HG03378 (cell line): ENCODE data around the gene NAPA.

Experiments used
- ATAC-seq: cut with Tn5 transposase; IDR thresholded peaks from one replicate; pipeline ENCODE4 v1.9.1; 2021; ENCODE audit warnings: mild to moderate bottlenecking, moderate library complexity; ENCODE audit not compliant: unreplicated experiment

NAPA gene

DNA sequence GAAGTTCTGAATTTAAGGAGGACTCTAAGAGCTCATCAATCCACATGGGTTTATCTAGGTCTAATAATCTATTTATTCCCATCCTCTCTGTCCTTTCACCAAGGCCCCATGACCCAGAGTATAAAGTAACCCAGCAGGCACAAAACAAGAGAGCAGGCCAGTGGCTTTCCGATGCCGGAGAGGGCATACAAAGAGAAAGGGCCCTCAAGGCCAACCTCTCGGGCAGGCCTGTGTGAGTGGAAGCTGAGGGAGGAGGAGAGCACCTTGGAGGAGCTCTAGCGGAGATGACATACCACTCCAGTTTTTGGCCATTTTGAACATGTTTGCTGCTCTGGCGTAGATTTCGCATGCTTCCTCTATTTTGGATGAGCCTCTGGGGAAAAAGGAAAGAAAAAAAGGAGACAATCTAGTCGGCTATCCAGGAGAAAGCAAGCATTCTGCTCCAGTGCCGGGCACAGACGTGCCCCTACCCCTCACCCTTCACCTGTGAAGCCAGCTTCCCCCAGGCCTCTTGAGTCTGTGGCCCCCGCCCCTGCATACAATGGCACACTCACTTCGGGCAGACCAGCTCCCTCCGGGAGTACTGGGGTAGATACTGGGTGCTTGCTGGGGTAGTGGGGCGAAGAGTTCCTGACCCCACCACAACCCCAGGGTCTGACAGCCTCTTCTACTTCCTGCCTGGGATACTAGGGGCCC is 11.6 kb downstream of the NAPA start:
- no peak for ATAC-seq

DNA sequence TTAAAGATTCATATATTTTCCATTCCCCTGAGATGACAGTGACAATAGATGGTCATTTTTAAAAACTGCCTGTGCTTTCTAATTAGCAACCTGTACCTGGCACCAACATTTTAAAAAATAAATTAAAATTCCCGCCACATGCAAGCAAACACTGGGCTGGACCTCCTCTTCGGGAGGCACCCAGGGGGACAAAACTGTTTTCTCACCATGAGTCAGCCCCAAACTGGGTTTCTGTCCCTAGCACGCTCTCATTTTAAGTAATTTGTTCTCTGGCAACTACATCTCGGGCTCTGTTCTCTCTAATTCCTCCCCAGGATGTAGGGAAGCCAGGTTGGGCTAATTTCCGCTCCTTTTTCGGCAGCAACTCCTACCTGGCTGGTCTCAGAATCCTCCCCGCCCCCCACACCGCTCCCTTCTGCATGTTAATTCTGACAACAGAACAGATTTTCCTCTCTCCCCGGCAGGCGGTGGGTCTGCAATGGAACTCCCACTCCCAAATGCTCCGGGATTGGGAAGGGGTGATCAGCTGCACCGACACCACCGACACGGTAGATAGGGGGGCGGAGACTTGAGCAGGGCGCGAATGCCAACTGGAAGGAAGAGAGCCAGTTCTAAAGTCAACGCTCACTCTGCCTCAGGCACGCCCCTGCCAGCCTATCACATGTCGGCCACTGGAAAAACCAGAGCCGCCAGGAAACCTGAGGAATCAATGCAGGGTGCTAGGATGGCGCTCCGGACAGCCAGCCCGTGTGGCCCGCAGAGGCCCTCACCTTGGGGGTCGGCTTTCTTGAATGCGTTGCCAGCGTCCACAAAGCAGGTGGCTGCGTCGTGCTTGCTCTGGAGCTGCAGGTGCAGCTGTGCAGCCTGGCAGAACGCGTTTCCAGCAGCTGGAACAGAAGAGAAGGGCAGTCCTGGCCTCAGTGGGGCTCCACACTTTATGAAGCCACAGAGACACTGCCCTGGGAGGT is 14.7 kb downstream of the NAPA start:
- ATAC-seq, result no peak

DNA sequence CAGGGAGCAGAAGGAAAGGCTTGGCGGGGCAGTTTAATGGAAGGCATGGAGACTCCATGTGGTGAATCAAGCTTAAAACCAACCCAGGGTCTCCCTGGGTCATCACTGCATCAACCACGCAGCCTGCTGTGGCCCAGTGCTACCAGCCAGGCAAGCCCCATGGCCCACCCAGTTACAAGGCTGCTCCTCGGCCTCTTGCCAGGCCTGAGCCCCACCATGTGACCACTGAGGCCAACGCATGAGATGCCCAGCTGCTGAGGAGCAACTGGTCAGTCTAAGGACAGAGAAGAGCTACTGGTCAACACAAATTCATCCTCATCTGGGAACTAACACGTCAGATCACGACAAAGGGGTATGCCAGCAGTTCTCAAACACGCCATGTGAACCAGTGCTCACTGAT is 15.5 kb downstream of the NAPA start:
- ATAC-seq, result no peak

DNA sequence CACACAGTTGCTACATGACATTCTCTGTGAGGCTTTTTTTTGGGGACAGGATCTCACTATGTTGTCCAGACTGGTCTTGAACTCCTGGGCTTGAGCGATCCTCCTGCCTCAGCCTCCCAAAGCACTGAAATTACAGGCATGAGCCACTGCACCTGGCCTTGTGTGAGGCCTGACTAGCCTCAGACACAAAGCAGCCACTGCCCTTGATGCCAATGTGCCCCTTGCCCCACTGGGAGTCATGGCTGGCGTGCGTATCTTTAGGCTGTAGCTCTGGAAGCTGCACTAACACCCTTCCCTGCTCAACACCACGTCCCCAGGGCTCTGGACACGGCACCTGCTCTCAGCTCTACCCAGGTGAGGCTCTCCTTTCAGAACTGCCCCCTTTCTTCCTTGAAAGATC is 16.3 kb downstream of the NAPA start:
- ATAC-seq, result no peak

DNA sequence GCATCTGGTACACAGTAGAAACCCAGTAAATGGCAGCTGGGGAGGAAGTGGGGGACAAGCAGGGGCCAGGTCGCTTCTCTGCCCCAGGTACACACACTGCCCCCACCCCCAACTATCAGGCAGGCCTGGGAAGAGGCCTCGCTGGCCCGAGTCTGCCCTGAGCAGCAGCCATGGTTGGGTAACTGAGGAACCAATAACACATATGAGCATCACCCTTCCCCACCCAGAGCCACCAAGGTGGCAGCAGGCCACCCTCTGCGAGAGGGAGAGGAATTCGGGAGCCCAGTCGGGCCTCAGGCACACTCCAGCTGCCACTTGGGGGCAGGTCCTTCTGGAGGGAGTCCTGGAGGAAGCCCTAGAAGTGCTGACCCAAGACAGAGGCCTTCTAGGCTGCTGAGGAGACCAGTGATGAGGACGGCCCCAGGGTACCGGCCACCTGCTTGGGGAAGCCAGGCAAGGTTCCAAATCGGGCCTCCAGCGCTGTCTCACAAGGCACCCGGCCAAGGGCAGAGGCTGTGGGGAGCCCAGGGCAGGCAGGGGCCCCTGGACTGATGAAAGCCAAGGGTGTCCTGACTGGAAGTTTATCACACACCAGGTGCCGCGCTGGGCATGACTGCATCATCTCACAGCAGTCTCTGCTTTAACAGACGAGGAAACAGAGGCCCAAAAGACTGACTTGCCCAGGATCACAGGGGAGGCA is 16.9 kb downstream of the NAPA start:
- no peak for ATAC-seq

DNA sequence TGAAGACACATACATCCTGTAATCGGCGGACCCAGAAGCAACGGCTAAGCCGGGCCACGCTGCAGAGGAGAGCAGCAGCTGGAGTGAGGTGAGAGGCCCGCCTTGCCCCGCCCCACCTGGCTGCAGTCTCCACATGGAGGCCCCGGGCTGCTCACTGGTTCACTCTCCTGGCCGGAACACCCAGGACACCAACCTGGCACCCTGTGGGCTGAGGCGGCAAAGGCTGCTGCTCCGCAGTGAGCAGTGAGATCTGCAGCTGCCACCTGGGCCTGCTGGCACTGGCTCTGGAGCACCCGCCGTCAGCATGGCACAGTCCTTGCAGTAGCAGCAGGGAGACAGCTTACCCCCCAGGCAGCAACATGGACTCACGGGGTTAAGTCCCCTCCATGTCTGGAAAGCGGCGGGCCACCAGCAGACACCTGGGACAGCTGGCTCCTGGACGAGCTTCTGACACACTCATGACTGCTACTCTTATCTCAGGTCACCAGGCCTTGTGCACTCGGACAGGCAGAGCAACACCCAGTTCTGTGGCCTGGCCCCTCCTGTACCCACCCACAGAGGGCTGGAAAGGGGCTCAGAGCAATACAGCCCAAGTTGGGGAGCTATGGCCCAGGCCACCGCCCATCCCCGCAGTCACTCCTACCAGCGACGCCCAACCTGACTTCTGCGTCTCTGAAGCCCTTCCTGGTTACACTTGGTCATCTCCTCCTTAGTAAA is 17.7 kb downstream of the NAPA start:
- no peak for ATAC-seq

DNA sequence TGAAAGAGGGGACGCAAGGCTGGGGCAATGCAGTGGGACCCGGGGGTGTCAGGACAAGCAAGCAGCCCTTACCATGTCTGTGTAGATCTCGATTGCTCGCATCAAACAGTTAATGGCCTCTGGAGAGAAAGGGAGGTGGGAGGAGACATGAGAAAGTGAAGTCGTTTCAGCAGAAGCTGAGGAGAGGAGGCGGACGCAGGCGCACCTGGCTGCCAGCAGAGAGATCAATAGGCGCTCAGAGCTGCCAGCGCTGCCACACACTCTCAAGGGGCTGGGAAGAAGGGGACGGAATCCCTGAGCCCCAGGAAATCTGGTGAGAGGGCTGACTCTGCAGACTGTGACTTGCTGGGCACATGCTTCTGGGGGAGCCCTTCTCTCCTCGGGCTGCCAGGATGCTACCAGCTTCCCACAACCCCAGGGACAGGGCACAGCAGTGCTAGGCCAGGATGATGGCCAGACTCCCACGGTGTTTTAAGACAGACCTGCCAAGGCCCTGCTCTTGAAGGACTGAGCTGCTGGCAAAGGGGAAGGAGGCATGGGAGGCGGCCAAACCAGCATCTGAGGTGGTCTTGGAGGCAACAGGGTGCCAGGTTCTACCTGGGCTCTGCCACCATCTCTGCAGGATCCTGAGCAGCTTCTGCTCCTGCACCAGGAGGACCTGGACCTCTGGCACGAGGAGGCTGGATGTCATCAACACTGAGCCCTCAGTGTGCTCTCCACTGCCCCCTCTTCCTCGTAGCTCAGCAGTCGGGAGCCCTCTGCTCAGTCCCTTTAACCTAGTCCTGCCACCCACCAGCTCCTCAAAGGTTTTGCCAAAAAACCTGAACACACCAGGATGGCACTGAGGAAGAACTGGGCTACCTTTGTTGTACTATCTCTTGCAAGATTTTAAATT is 19.1 kb downstream of the NAPA start:
- ATAC-seq, result no peak

DNA sequence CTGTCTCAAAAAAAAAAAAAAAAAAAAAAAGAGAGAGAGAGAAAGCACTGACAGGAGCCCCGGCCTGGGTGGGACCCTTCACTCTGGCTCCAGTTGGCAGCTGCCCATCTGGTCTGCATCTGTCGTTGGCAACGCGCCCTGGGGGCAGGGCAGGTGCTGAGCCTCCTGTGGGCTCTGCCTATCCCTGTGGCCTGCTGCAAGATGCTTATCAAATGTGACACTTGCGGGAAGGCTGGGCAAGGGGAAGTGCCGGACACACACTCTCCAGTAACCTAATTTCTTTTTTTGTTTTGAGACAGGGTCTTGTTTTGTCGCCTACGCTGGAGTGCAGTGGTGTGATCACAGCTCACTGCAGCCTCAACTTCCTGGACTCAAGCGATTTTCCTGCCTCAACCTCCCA is 20.1 kb downstream of the NAPA start:
- no peak for ATAC-seq

DNA sequence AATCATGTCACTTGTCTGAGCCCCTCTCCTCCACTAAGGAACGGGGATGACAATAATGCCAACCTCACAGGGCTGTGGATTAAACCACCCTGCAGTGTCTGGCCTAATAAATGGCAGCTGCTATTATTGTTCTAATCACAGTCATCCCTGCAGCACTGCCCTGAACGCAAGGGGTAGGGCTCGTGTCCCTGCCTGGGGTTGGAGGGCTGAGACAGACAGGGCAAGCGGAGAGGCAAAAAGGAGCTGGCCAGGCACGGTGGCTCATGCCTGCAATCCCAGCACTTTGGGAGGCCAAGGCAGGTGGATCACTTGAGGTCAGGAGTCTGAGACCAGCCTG is 20.7 kb downstream of the NAPA start:
- no peak for ATAC-seq

DNA sequence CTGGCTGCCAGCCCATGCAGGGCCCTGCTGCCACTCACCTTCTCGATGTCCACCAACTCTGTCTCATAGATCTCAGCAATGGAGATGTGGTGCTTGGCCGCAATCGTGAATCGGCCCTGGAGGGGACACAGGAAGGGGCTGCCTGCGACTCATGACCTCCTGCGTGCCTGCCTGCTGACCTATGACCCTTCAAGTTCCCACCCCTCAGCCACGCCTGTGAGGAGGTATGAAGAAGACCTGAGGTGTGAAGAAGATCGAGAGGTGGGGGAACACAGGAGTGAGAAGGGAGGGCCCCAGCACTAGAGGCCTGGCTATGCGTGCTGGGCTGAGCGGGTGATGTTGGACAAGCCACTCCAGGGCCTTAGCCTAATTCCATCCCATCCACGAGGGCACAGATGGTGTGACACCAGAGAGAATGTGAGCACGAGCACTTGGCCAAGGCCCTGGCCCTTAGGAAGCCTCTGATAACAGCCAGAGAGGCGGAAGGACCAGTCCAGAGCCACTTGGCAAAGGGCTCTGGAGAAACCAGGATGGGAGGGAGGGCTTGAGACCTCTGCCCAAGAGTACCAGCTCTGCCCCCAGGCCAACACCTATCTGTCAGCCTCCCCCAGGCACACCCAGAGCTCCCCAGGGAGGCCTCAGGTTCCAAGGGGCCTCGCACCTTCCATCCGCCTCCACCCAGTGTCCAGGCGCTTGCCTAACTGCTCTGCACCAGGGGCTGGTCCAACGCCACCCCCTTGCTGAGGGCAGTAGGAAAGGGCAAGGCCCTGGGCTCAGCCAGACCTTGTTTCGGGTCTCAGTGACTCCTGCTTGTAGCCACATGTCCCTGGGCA is 21.3 kb downstream of the NAPA start:
- ATAC-seq, result no peak

DNA sequence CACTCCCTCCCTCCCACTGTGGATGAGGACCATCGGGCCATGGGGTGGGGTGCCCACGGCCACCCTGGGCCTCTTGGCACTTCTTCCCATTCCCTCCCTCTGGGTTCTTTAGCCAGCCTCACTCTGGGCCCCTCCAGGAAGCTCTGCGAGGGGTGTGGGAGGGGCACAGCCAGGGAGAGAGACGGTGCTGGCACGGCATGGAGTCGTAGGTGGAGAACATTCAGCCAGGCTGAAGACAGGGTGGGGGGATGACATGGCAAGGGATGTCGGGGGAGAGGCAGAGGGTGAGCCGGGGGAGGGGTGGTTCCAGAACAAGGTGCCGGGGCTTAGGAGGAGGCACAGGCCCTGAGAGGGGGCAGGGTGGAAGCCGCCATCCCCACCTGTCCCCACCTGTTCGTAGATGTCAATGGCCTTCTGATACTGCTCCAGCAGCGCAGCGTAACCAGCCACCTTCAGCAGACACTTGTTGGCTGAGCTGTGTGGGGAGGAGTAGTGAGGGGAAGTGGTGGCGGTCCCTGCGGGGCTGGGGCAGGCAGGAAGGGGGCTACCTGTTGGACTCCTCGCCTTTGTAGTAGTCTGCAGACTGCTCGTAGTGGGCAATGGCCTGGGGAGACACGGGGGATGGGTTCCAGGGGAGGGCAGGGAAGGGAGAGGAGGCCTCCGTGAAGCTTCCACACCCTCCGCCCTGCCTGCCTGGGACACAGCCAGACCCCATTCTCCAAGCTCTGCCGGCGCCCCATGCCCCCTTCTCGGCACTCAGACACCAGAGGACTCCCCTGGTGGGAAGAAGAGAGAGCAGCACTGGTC is 22.1 kb downstream of the NAPA start:
- ATAC-seq, result no peak

DNA sequence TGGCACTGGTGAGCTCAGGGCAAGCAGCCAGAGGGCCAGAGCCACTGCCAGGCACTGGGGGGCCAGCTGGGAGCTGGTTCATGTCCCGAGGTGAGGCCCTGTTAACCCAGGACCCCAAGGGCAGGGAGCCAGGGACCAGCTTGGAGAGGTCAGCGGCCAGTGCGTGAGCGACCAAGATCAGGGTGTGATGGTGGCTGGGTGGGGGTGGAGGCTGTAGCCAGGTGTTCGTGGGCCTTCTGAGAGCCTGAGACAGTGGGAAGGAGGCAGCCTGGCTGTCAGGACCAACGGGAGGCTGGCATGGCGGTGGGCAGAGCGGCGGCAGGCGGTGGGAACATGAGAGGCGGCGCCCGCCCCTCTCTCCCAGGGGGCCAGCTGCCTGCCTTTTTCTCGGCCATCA is 22.7 kb downstream of the NAPA start:
- no peak for ATAC-seq

DNA sequence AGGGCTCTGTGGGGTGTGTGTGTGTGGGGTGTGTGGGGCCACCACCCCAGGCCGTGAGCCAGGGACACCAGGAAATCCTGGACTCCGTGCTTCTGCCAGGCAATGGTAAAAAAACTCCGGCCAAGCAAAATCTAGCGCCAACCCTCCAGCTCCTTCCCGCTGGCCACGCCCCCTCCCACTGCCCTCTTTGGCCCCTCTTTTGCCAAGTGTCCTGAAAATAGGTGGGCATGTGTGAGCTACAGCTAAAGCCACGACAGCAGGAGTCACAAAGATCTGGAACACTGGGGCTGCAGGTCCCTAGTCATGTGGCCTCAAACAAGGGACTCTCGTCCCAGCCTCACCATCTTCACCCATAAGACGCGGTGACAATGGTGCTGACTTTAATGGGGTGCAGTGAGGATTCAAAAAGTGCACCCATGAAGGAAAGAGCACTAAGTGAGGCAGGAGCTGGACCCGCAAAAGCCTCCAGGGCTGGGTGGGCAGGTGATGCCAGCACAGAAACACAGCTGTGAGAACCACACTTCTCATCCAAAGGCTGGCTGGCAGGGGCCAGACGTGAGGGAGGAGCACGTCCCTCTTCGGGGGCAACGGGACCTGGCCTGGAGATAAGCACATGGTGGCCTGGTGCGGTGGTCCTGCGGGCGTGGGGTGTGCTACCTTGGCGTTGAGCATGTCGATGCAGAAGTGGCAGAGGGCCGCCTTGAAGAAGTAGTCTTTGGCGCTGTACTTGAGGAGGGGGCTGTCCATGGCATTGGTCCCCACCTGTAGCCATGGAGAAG is 23.3 kb downstream of the NAPA start:
- no peak for ATAC-seq

DNA sequence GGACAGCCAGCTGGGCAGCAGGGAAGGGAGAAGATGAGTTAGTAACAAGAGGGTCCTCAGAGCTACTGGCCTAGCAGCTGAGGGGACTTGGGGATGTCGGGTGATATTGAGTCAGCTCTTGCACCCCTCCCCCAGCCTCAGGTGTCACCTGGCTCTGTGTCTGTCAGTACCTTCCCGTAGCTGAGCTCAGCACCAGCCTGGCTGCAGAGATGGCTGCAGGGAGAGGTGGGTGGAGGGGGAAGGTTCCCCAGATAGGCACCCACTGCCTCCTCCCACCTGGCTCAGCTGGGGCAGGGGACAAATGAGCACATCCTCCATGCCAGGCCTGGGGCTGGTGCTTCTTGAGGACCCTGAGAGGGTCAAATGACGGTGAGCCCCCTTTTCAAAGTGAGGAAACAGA is 24.0 kb downstream of the NAPA start:
- no peak for ATAC-seq

DNA sequence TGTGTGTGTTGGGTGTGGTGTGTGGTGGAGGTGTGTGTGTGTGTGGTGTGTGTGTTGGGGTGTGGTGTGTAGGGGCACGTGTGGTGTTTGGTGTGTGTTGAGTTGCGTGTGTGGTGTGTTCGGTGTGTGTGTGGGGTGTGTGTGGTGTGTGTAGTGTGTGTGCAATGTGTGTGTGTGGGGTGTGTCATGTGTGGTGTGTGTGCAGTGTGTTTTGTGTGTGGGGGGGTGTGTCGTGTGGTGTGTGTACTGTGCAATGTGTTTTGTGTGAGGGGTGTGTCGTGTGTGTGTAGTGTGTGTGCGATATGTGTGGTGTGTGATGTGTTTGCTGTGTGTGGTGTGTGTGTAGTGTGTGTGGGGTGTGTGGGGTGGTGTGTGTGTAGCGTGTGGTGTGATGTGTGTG is 24.8 kb downstream of the NAPA start:
- no peak for ATAC-seq

DNA sequence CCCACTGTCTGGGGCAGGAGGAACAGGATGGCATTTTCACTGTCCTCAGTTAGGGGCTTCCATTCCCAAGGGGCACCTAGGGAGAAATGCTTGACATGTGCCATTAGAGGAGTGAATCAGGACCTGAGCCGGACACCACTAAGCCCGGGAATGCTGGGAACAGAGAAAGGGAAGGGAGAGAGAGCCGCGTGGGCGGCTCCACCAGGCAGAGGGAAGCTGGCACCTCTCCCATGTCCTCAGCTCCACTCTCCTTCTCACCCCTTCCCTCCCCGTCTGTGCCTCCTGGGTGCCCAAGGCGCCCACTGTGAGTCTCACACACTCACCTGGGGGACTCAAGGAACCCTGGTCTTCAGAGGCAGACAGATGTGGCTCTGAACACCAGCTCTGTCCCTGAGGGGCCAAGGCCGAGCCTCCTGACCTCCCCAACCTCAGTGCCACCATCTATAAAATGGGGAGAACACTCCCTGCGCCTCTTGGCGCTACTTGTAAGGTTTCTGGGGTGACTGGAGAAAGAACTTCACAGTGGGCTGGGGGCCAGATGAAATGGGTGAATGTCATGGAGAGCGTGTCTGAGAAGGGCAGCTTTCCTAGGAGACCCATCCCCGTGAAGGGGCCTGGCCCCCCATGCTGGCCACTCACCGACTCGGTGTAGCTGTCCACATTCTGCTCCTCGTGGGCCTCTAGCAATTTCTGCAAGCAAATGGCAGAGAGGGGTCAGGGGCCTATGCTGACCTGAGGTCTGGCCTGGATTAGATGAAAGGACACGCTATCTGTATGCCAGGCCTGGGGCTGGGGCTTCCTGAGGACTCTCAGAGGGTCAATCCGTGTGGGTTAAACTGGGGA is 25.6 kb downstream of the NAPA start:
- ATAC-seq, result no peak
